Measurements from ENCODE around the gene PPCS.

PPCS gene

DNA sequence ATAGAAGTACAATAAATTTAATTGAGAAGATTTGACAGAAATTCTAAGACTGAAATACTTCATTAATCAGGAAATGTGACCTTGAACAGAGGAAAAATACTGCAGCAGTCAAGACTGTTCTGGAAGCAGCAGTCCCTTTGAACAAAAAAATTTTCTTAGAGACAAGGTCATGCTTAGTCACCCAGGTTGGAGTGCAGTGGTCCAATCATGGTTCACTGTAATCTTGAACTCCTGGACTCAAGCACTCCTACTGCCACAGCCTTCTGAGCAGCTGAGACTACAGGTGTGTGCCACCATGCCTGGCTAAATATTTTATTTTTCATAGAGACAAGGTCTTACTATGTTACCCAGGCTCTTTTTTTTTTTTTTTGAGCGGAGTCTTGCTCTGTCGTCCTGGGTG is 4.9 kb downstream of the PPCS start:
- TF ChIP-seq, protein P1, sequence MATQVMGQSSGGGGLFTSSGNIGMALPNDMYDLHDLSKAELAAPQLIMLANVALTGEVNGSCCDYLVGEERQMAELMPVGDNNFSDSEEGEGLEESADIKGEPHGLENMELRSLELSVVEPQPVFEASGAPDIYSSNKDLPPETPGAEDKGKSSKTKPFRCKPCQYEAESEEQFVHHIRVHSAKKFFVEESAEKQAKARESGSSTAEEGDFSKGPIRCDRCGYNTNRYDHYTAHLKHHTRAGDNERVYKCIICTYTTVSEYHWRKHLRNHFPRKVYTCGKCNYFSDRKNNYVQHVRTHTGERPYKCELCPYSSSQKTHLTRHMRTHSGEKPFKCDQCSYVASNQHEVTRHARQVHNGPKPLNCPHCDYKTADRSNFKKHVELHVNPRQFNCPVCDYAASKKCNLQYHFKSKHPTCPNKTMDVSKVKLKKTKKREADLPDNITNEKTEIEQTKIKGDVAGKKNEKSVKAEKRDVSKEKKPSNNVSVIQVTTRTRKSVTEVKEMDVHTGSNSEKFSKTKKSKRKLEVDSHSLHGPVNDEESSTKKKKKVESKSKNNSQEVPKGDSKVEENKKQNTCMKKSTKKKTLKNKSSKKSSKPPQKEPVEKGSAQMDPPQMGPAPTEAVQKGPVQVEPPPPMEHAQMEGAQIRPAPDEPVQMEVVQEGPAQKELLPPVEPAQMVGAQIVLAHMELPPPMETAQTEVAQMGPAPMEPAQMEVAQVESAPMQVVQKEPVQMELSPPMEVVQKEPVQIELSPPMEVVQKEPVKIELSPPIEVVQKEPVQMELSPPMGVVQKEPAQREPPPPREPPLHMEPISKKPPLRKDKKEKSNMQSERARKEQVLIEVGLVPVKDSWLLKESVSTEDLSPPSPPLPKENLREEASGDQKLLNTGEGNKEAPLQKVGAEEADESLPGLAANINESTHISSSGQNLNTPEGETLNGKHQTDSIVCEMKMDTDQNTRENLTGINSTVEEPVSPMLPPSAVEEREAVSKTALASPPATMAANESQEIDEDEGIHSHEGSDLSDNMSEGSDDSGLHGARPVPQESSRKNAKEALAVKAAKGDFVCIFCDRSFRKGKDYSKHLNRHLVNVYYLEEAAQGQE (IDR thresholded peaks at IDR 0.05; ENCODE audit: insufficient read depth in 1 of 2, low read depth in 2 of 2, low read length in 2 of 2): no peak
- TF ChIP-seq POLR2AphosphoS5 (IDR thresholded peaks at IDR 0.05; ENCODE audit: low read depth, low read length) (no peak), FOXP2 (optimal IDR thresholded peaks at IDR 0.05; ENCODE audit: borderline replicate concordance, extremely low read depth, extremely low read length, insufficient read depth) (no peak), SIN3A (IDR thresholded peaks at IDR 0.05; ENCODE audit: borderline replicate concordance, insufficient read depth, low read length) (no peak), TAF1 (IDR thresholded peaks at IDR 0.05; ENCODE audit: borderline replicate concordance, insufficient read depth, low read length) (no peak)

DNA sequence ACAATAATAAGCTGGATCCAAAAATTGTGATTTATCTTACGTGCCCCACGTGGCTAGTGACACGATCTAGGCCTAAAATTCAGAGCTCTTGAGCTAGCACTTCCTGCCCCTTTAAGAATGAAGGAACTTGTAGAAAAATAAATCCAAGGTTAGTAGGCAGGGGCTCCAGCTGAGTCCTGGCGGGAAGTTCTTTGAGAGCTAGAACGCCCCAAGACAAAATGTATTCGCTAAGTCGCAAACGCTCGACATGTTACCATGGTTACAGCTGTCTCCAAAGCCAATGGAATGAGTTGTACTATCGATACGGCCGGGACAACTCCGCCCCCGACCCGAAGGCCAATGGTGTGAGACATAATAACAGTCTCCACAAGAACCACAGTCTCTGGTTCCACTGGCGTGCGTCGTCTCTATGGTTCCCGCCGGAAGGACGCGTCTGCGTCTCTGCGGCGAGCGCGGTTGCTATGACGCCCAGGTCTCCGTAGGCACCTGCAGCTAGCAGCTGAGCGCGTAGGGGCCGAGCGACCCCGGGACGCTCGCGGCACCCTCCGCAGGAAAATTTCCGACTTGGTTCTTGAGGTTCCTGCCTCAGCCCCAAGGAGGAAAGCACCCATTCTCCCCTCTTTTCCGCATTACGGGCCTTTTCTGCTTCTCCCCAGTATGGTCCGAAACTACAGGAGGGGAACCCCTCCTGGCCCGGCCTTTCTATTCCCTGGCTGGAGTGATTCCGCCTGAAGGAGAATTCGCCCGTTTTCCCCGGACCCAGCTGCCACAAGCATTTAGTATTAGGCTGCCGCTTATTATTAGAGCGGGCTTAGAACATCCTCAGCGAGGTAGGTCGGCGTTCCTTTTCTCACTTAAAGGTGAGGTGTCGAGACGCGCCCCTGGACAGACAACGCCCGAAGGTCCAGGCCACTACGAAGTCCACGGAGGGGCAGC is 6.8 kb downstream of the PPCS start, which contains the start of gene CCDC30:
TSS of gene CCDC30 (plus strand) at position 459 of the 936 bp plus-strand sequence. CDS start 17,266 bp downstream, outside the sequence.
- TF ChIP-seq, protein P1 (IDR thresholded peaks at IDR 0.05; ENCODE audit: insufficient read depth in 1 of 2, low read depth in 2 of 2, low read length in 2 of 2): no peak
- TF ChIP-seq TAF1 (IDR thresholded peaks at IDR 0.05; ENCODE audit: borderline replicate concordance, insufficient read depth, low read length) (no peak), POLR2AphosphoS5 (IDR thresholded peaks at IDR 0.05; ENCODE audit: low read depth, low read length) (no peak), SIN3A (IDR thresholded peaks at IDR 0.05; ENCODE audit: borderline replicate concordance, insufficient read depth, low read length) (no peak), FOXP2 (optimal IDR thresholded peaks at IDR 0.05; ENCODE audit: borderline replicate concordance, extremely low read depth, extremely low read length, insufficient read depth) (no peak)

DNA sequence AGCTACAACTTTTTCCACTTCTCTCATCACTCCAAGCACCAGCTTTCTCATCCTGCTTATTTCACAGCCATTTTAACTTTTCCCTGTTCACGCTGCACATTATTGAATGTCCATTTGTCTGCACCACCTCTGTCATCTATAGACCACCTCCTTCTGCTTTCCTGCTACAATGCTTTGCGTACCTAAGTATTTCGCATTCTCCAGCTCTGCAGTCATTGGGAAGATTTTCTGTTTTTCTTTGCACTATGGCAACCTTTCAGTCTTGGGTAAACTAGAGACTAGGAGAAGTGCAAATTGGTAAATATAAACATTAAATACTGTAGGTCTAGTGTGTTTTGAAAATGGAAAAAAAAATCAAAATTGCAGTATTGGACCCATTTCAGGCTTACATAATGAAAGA is 7.6 kb downstream of the PPCS start:
- TF ChIP-seq POLR2AphosphoS5 (IDR thresholded peaks at IDR 0.05; ENCODE audit: low read depth, low read length): no peak
- no peak for TF ChIP-seq SIN3A (IDR thresholded peaks at IDR 0.05; ENCODE audit: borderline replicate concordance, insufficient read depth, low read length)
- no peak for TF ChIP-seq TAF1 (IDR thresholded peaks at IDR 0.05; ENCODE audit: borderline replicate concordance, insufficient read depth, low read length)
- TF ChIP-seq, protein P1 (IDR thresholded peaks at IDR 0.05; ENCODE audit: insufficient read depth in 1 of 2, low read depth in 2 of 2, low read length in 2 of 2): no peak
- no peak for TF ChIP-seq FOXP2 (optimal IDR thresholded peaks at IDR 0.05; ENCODE audit: borderline replicate concordance, extremely low read depth, extremely low read length, insufficient read depth)

DNA sequence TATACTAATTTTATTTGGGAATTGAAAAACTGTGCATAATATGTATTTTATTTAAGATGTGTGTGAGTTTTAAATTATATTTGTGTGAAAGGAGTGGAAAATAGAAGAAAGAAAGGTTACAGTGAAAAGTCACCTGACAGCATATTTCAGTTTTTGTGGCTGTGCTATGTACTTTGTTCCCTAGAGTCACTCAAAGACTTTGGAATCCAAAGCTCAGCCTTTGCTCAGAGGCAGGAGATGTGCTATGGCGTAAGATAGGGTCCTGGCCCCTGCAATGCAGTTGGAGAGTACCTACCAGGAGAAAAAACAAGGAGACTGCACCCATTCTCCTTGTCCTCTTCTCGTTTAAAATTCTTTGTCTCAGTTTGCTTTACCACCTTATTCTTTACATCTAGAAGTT is 9.7 kb downstream of the PPCS start:
- TF ChIP-seq, protein P1 (IDR thresholded peaks at IDR 0.05; ENCODE audit: insufficient read depth in 1 of 2, low read depth in 2 of 2, low read length in 2 of 2): no peak
- TF ChIP-seq TAF1 (IDR thresholded peaks at IDR 0.05; ENCODE audit: borderline replicate concordance, insufficient read depth, low read length) (no peak), FOXP2 (optimal IDR thresholded peaks at IDR 0.05; ENCODE audit: borderline replicate concordance, extremely low read depth, extremely low read length, insufficient read depth) (no peak), POLR2AphosphoS5 (IDR thresholded peaks at IDR 0.05; ENCODE audit: low read depth, low read length) (no peak), SIN3A (IDR thresholded peaks at IDR 0.05; ENCODE audit: borderline replicate concordance, insufficient read depth, low read length) (no peak)
